ENCODE data around the gene CELF5.
"Not testable (repeated sequence)": the region's sequence is repeated elsewhere in the genome, so short reads cannot be mapped to it uniquely, and the experiment has no call there.

Gene CELF5

DNA sequence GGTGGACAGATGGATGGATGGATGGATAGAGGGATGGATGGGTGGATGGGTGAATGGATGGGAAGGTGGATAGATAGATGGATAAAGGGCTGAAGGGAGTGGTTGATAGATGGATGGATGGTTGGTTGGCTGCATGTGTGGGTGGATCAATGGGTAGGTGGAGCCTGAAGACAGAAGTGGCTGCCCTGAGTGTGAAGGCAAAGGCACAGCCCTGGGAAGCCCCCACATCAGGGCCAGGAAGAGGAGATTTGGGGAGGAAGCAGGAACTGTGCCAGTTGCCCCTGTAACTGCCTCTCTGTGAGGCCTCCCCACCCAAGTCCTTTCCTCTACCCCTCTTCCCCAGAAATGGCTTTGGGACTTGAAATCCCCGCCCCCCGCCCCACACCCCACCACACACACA is 98.6 kb downstream of the CELF5 start:
- TF ChIP-seq, protein P1, sequence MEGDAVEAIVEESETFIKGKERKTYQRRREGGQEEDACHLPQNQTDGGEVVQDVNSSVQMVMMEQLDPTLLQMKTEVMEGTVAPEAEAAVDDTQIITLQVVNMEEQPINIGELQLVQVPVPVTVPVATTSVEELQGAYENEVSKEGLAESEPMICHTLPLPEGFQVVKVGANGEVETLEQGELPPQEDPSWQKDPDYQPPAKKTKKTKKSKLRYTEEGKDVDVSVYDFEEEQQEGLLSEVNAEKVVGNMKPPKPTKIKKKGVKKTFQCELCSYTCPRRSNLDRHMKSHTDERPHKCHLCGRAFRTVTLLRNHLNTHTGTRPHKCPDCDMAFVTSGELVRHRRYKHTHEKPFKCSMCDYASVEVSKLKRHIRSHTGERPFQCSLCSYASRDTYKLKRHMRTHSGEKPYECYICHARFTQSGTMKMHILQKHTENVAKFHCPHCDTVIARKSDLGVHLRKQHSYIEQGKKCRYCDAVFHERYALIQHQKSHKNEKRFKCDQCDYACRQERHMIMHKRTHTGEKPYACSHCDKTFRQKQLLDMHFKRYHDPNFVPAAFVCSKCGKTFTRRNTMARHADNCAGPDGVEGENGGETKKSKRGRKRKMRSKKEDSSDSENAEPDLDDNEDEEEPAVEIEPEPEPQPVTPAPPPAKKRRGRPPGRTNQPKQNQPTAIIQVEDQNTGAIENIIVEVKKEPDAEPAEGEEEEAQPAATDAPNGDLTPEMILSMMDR (IDR thresholded peaks at IDR 0.05; ENCODE audit: control insufficient read depth, insufficient read depth, low read depth, low read length, missing control alignments), result no peak
- no peak overlapping the region for H3K4me3 ChIP-seq (ENCODE audit: control insufficient read depth, low read depth, low read length)
- no peak for DNase-seq (ENCODE audit: low read depth)

DNA sequence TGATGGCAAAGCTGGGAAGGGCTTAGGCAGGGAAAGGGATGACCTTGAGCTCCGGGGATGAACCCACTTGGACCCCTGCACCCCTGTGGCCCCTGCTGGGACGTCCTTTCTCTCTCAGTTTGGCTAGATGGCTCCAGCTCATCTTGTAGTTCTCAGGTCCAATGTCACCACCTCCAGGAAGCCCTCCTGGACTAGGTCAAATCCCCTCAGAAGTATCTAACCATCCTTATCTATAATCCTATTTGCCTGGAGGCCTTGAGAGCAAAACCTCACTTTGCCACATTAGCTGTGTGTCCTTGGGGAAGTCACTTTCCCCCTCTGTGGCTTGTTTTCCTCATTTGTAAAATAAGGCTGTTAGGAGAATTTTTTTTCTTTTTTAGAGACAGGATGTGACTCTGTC is 99.2 kb downstream of the CELF5 start:
- H3K4me3 ChIP-seq (ENCODE audit: control insufficient read depth, low read depth, low read length), result no peak overlapping the region
- TF ChIP-seq, protein P1 (IDR thresholded peaks at IDR 0.05; ENCODE audit: control insufficient read depth, insufficient read depth, low read depth, low read length, missing control alignments), result no peak
- no peak for DNase-seq (ENCODE audit: low read depth)

- H3K4me3 ChIP-seq (ENCODE audit: control insufficient read depth, low read depth, low read length), result no peak overlapping the region
- TF ChIP-seq, protein P1 (IDR thresholded peaks at IDR 0.05; ENCODE audit: control insufficient read depth, insufficient read depth, low read depth, low read length, missing control alignments), result peak; percentile 80
- DNase-seq (ENCODE audit: low read depth), result no peak
Measured at GRCh38 chr19:3324405-3324856, 100.0 kb downstream of the CELF5 start.

GRCh38 chr19:3325451-3325850 is 101.0 kb downstream of the CELF5 start:
- TF ChIP-seq, protein P1 (IDR thresholded peaks at IDR 0.05; ENCODE audit: control insufficient read depth, insufficient read depth, low read depth, low read length, missing control alignments), result no peak
- DNase-seq (ENCODE audit: low read depth), result no peak
- no peak overlapping the region for H3K4me3 ChIP-seq (ENCODE audit: control insufficient read depth, low read depth, low read length)

DNA sequence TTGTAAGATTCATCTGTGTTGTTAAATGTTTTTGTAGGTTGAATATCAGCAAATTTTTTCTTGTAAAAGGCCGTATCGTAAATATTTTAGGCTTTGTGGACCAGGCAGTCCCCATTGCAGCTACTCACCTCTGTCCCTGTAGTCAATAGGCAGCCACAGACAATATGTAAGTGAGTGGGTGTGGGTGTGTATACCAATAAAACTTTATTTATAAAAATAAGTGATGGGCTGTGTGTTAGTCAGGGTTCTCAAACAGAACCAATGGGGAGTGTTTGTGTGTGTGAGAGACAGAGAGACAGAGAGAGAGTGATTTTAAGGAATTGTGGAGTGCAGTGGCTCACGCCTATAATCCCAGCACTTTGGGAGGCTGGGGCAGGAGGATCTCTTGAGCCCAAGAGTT is 104.3 kb downstream of the CELF5 start:
- H3K4me3 ChIP-seq (ENCODE audit: control insufficient read depth, low read depth, low read length), result no peak overlapping the region
- TF ChIP-seq, protein P1 (IDR thresholded peaks at IDR 0.05; ENCODE audit: control insufficient read depth, insufficient read depth, low read depth, low read length, missing control alignments), result no peak
- DNase-seq (ENCODE audit: low read depth), result no peak

DNA sequence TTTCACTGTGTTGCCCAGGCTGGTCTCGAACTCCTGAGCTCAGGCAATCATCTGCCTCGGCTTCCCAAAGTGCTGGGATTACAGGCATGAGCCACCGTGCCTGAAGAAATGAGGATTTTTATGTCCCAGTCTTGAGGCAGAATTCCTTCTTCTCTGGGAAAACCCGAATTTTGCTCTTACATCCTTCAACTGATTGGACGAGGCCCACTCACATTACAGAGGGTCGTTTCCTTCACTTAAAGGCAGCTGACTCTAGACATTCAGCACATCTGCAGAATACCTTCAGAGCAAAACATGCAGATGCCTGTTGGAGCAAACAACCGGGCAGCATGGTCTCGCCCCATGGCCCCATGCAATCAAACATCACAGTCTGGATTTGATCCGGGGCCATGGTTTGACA is 105.6 kb downstream of the CELF5 start:
- TF ChIP-seq, protein P1 (IDR thresholded peaks at IDR 0.05; ENCODE audit: control insufficient read depth, insufficient read depth, low read depth, low read length, missing control alignments), result no peak
- H3K4me3 ChIP-seq (ENCODE audit: control insufficient read depth, low read depth, low read length), result no peak overlapping the region
- no peak for DNase-seq (ENCODE audit: low read depth)

- not testable (repeated sequence) for DNase-seq (ENCODE audit: low read depth); H3K4me3 ChIP-seq (ENCODE audit: control insufficient read depth, low read depth, low read length)
Measured at GRCh38 chr19:3332232-3332631, 107.8 kb downstream of the CELF5 start.

Data from AG09309 (cell line).